Hepatocyte (in vitro differentiated cells): ENCODE data around the gene MITF. TPM values are rescaled to one million over a fixed set of nuclear protein-coding genes. Genes with fewer than 3 reads are reported as not detected.

Experiments used
- DNase-seq: peaks from one replicate; pipeline ENCODE4 v3.0.0-alpha.2; 2016; ENCODE audit warnings: low spot score
- H2AFZ ChIP-seq: fragments of 200-600 bp; sonication (generic); 2 replicates; pipeline ENCODE4 v1.6.0; 2016; ENCODE audit warnings: antibody characterized with exemption, mild to moderate bottlenecking
- H3K27ac ChIP-seq: fragments of 200-600 bp; sonication (generic); 2 replicates; pipeline ENCODE4 v1.5.1; 2016; ENCODE audit warnings: mild to moderate bottlenecking
- H3K27me3 ChIP-seq: fragments of 200-600 bp; sonication (generic); 2 replicates; pipeline ENCODE4 v1.6.1; 2016
- H3K36me3 ChIP-seq: fragments of 200-600 bp; sonication (generic); replicated peaks from 2 replicates; pipeline ENCODE4 v1.5.1; 2016; ENCODE audit warnings: low read depth; ENCODE audit not compliant: insufficient read depth
- H3K4me1 ChIP-seq: fragments of 200-600 bp; sonication (generic); 2 replicates; pipeline ENCODE4 v1.5.1; 2016; ENCODE audit warnings: mild to moderate bottlenecking, moderate library complexity; ENCODE audit not compliant: insufficient read depth
- H3K4me2 ChIP-seq: fragments of 200-600 bp; sonication (generic); 2 replicates; pipeline ENCODE4 v1.6.0; 2016
- H3K4me3 ChIP-seq: fragments of 200-600 bp; sonication (generic); 2 replicates; pipeline ENCODE4 v1.5.1; 2016; ENCODE audit warnings: mild to moderate bottlenecking
- H3K79me2 ChIP-seq: fragments of 200-600 bp; sonication (generic); 2 replicates; pipeline ENCODE4 v1.6.0; 2017; ENCODE audit warnings: mild to moderate bottlenecking
- H3K9me2 ChIP-seq: fragments of 200-600 bp; sonication (generic); replicated peaks from 2 replicates; pipeline ENCODE4 v1.6.0; 2017; ENCODE audit warnings: mild to moderate bottlenecking; ENCODE audit not compliant: insufficient read depth
- H3K9me3 ChIP-seq: fragments of 200-600 bp; sonication (generic); 2 replicates; pipeline ENCODE4 v1.5.1; 2016; ENCODE audit warnings: low read depth, mild to moderate bottlenecking
- H4K20me1 ChIP-seq: fragments of 200-600 bp; sonication (generic); 2 replicates; pipeline ENCODE4 v1.6.0; 2016; ENCODE audit warnings: mild to moderate bottlenecking; ENCODE audit not compliant: insufficient read depth, poor library complexity, severe bottlenecking
- EZH2 ChIP-seq: fragments of 200-600 bp; sonication (generic); IDR thresholded peaks from 2 replicates; pipeline ENCODE4 v1.6.1; 2016; ENCODE audit warnings: antibody characterized with exemption, mild to moderate bottlenecking, borderline replicate concordance
- EZH2phosphoT487 ChIP-seq: fragments of 200-600 bp; sonication (generic); IDR thresholded peaks from one replicate; pipeline ENCODE4 v1.6.1; 2018; ENCODE audit warnings: antibody characterized with exemption, mild to moderate bottlenecking, low read depth, moderate library complexity; ENCODE audit not compliant: unreplicated experiment, severe bottlenecking
- WGBS: methylation state at CpG from one replicate; pipeline ENCODE4 v1.1.6; 2016; ENCODE audit warnings: low lambda C conversion rate; ENCODE audit errors: missing lambda C conversion rate; 5-methylcytosine and 5-hydroxymethylcytosine counted together
- polyA plus RNA-seq: library from polyadenylated mRNA; unstranded; fragments of >200 nt; fragmentation: Nextera tagmentation; extraction: Ambion mirVana; gene quantifications from 2 replicates; pipeline ENCODE4 v1.2.1, GENCODE V29; 2016
- total RNA-seq: library from RNA; depleted of rRNA; stranded (reverse); fragments of >200 nt; gene quantifications from 2 replicates; pipeline ENCODE4 v1.2.3, GENCODE V29; 2014
- TF ChIP-seq, protein P1 (sequence below): fragments of 200-600 bp; sonication (generic); IDR thresholded peaks from 2 replicates; pipeline ENCODE4 v1.5.1; 2016; ENCODE audit warnings: antibody characterized with exemption, mild to moderate bottlenecking; ENCODE audit not compliant: poor library complexity

The MITF gene
- total and polyA plus RNA-seq, 2 experiments from 2014 or later: 7.1 to 14.2 TPM

- no peak for TF ChIP-seq EZH2phosphoT487
- TF ChIP-seq, protein P1, sequence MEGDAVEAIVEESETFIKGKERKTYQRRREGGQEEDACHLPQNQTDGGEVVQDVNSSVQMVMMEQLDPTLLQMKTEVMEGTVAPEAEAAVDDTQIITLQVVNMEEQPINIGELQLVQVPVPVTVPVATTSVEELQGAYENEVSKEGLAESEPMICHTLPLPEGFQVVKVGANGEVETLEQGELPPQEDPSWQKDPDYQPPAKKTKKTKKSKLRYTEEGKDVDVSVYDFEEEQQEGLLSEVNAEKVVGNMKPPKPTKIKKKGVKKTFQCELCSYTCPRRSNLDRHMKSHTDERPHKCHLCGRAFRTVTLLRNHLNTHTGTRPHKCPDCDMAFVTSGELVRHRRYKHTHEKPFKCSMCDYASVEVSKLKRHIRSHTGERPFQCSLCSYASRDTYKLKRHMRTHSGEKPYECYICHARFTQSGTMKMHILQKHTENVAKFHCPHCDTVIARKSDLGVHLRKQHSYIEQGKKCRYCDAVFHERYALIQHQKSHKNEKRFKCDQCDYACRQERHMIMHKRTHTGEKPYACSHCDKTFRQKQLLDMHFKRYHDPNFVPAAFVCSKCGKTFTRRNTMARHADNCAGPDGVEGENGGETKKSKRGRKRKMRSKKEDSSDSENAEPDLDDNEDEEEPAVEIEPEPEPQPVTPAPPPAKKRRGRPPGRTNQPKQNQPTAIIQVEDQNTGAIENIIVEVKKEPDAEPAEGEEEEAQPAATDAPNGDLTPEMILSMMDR: no peak
- no peaks in the 10 kb centered on the region for H3K9me2 ChIP-seq
- H3K79me2 ChIP-seq: no peaks in the 10 kb centered on the region
- H3K36me3 ChIP-seq: no peaks in the 10 kb centered on the region
- WGBS: 79% methylated on average over 1 of the region's 1 CpG
- H3K4me2 ChIP-seq: no peak overlapping the region
- H3K4me3 ChIP-seq: no peak overlapping the region
- H3K27me3 ChIP-seq: no peaks in the 10 kb centered on the region
- no peaks in the 10 kb centered on the region for H3K4me1 ChIP-seq
- no peak overlapping the region for H2AFZ ChIP-seq
- no peak overlapping the region for H3K27ac ChIP-seq
- H4K20me1 ChIP-seq: no peaks in the 10 kb centered on the region
- no peaks in the 10 kb centered on the region for H3K9me3 ChIP-seq
- DNase-seq: no peak
Observed at GRCh38 chr3:69823743-69824142, 84.5 kb downstream of the MITF start.

DNA sequence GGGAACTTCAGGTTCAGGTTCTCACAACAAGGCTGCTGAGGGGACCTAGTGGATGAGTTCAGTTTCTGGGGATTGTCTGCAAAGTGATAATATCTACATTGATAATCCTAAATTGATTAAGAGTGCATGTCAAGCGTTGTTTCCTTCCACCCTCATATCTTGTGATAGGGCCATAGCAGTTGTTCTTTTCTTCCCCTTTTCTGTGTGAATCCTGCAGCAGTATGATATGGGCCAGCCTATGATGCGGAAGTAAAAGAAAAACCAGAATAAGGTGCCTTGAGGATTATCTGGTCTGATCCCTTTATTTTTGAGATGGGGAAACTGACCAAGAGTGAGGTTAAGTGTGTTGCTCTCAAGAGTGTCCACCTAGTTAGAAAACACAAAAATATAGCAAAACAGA lies 86.2 kb downstream of the MITF start:
- Histone ChIP-seq H3K27ac (no peak overlapping the region), H3K79me2 (no peaks in the 10 kb centered on the region), H2AFZ (no peak overlapping the region), H3K36me3 (no peaks in the 10 kb centered on the region), H3K9me3 (no peaks in the 10 kb centered on the region), H3K4me3 (no peak overlapping the region), H4K20me1 (no peaks in the 10 kb centered on the region), H3K4me2 (no peak overlapping the region), H3K4me1 (no peaks in the 10 kb centered on the region), H3K27me3 (no peaks in the 10 kb centered on the region), H3K9me2 (no peaks in the 10 kb centered on the region)
- TF ChIP-seq EZH2phosphoT487 (no peak), EZH2 (no peak)
- TF ChIP-seq, protein P1: no peak
- no peak for DNase-seq
- WGBS: 98% methylated on average over 2 of the region's 2 CpGs

DNA sequence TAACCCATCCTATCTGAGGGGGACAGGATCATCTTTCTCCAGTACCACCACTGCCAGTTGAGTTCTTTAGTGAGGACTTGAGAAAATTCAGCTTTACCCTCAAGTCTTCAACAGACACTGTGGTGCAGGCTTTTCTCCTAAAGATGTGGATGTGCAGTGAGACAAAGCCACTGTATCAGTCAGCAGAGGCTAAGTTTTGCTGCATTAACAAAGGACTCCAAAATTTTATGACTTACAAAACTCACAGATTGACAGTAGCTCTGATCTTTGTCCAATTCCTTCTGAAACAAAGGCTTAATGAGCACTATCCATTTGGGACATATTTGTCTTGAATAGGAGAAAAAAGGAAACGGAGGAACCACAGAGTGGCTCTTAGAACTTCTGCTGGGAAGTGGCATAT lies 87.9 kb downstream of the MITF start:
- no peaks in the 10 kb centered on the region for H3K4me1 ChIP-seq
- DNase-seq: no peak
- H3K36me3 ChIP-seq: no peaks in the 10 kb centered on the region
- H4K20me1 ChIP-seq: no peaks in the 10 kb centered on the region
- no peak overlapping the region for H3K4me2 ChIP-seq
- no peaks in the 10 kb centered on the region for H3K79me2 ChIP-seq
- H3K4me3 ChIP-seq: no peak overlapping the region
- TF ChIP-seq EZH2phosphoT487 (no peak), EZH2 (no peak)
- TF ChIP-seq, protein P1: no peak
- WGBS: 93% methylated on average over 1 of the region's 1 CpG
- H3K9me2 ChIP-seq: no peaks in the 10 kb centered on the region
- no peaks in the 10 kb centered on the region for H3K27me3 ChIP-seq
- H3K9me3 ChIP-seq: no peaks in the 10 kb centered on the region
- no peak overlapping the region for H2AFZ ChIP-seq
- H3K27ac ChIP-seq: no peak overlapping the region

GRCh38 chr3:69828817-69829216 lies 89.6 kb downstream of the MITF start:
- Histone ChIP-seq H3K4me2 (no peak overlapping the region), H2AFZ (no peak overlapping the region), H3K4me1 (no peaks in the 10 kb centered on the region), H4K20me1 (no peaks in the 10 kb centered on the region), H3K9me3 (no peaks in the 10 kb centered on the region), H3K27ac (no peak overlapping the region), H3K4me3 (no peak overlapping the region), H3K36me3 (no peaks in the 10 kb centered on the region), H3K27me3 (no peaks in the 10 kb centered on the region), H3K9me2 (no peaks in the 10 kb centered on the region), H3K79me2 (no peaks in the 10 kb centered on the region)
- 67% methylated on average over 2 of the region's 2 CpGs for whole genome bisulfite sequencing
- DNase-seq: no peak
- TF ChIP-seq, protein P1: no peak
- TF ChIP-seq EZH2 (no peak), EZH2phosphoT487 (no peak)
